Body of pancreas (tissue), 4 donors: Measurements from ENCODE around the gene TENM4.

Source experiments
- CTCF ChIP-seq, 7 experiments: fragments of 450-650 bp in 4 of 7; fragments of 200-600 bp in 3 of 7; sonication (generic) in 3 of 7; IDR thresholded peaks; one replicate each; pipeline ENCODE4 v1.5.1; 2016 to 2019; ENCODE audit warnings: antibody characterized with exemption in 7 of 7
- POLR2A ChIP-seq, 3 donors: fragments of 450-650 bp; IDR thresholded peaks; one replicate each; pipeline ENCODE4 v1.6.1; 2016; ENCODE audit warnings: antibody characterized with exemption in 3 of 3, mild to moderate bottlenecking in 2 of 3

- TF ChIP-seq CTCF (IDR thresholded peaks at IDR 0.05) (no peak), POLR2A (IDR thresholded peaks at IDR 0.05) (no peak)
These were observed 617.2 kb downstream of the TENM4 start for GRCh38 chr11:78823588-78823987.
